GM12801 (cell line): Measurements from ENCODE around the gene XPO6.

Source experiments
- TF ChIP-seq, protein P1 (sequence below): IDR thresholded peaks from one replicate; pipeline ENCODE4 v1.5.1; 2011; ENCODE audit warnings: control low read depth; ENCODE audit not compliant: insufficient read length; ENCODE audit errors: extremely low read depth

Gene XPO6

DNA sequence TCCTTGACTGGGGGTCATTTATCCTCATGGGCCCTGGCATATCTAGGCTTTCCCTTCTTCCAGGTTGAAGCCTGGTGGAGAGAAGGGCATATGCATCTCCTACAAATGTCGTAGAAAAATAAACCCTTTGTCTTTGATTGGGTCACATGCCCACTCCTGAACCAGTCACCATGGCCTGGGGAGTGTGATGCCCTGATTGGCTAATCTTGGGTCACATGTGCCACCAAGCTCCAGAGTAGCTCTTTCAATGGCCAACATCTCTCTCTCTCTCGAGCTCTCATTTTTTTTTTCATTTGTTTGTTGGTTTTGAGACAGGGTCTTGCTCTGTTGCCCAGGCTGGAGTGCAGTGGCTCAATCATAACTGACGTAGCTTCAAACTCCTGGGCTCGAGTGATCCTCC is 5.6 kb upstream of the XPO6 start:
- TF ChIP-seq, protein P1, sequence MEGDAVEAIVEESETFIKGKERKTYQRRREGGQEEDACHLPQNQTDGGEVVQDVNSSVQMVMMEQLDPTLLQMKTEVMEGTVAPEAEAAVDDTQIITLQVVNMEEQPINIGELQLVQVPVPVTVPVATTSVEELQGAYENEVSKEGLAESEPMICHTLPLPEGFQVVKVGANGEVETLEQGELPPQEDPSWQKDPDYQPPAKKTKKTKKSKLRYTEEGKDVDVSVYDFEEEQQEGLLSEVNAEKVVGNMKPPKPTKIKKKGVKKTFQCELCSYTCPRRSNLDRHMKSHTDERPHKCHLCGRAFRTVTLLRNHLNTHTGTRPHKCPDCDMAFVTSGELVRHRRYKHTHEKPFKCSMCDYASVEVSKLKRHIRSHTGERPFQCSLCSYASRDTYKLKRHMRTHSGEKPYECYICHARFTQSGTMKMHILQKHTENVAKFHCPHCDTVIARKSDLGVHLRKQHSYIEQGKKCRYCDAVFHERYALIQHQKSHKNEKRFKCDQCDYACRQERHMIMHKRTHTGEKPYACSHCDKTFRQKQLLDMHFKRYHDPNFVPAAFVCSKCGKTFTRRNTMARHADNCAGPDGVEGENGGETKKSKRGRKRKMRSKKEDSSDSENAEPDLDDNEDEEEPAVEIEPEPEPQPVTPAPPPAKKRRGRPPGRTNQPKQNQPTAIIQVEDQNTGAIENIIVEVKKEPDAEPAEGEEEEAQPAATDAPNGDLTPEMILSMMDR = no peak

DNA sequence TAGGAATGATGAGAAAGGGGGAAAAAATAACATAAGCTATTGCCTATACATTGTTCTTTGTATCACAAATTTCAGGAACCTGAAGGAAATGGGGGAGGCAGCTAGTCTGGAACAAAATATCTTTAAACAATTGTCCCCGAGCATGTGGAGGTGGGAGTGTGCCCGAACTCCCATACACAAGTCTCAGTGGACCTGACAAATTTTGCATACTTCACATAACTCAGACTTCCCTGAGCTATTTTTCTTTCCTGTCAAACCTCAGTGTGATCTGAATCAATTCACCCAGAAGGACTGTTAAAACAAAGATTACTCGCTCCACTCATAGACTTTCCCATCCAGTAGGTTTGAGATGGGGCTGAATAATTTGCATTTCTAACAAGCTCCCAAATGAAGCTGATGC is 1.6 kb upstream of the XPO6 start:
- TF ChIP-seq, protein P1 = no peak

DNA sequence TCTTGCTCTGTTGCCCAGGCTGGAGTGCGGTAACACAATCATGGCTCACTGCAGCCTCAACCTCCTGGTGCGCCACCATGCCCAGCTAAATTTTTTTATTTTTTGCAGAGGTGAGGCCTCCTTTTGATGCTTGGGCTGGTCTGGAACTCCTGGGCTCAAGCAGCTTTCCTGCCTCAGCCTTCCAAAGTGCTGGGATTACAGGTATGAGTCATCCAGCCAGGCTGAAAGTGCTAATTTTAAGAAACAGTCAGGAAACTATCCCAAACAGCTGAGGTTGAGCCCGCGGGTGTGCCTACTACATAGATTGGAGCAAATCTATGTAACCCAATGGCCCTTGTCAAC is 738 bp upstream of the XPO6 start:
- TF ChIP-seq, protein P1 = no peak

DNA sequence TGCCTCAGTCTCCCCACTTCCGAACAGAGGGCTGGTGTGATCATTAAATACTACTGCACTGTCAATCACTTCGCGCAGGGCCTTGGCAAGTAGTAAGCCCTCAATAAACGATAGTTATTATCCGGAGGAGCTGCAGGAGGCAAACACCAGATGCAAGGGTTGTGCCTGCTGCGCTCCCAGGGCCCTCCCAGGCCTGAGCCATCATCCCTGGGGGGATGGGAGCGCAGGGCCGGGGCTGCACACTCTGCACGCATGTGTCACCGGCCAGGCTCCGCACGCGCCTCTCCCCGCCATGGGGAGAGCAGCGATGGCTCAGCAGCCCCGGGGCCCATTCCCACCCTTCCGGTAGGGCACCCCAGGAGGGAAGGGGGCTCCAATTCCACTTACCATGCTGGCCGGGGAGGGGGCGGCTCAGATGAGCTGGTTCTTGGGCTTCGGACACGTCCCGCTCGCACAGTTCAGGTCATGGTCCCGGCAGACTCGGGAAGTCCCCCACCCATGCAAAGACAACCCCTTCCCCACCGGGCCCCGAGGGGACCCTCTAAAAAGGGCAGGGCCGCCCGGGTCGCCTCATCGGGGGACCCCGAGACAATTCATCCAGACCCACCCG is 681 bp downstream of the XPO6 start:
- TF ChIP-seq, protein P1 = no peak

DNA sequence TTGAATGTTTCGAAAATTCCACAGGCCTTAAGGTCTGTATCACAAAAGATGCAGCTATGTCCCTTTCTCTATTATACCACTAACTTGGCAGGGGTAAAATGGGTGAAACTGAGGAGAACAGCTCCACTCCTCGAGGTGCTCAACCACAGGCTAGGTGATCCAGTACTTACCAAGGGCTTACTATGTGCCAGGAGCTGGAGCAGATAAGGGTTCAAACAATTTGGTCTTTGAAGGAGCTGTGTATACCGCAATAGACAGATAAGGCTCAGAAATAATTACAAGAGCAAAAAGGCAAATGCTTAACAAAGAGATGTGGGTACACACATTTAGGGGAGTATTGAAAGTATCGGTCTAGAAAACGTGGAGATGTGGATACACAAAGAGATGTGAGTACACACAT is 1.5 kb downstream of the XPO6 start:
- TF ChIP-seq, protein P1 = no peak

DNA sequence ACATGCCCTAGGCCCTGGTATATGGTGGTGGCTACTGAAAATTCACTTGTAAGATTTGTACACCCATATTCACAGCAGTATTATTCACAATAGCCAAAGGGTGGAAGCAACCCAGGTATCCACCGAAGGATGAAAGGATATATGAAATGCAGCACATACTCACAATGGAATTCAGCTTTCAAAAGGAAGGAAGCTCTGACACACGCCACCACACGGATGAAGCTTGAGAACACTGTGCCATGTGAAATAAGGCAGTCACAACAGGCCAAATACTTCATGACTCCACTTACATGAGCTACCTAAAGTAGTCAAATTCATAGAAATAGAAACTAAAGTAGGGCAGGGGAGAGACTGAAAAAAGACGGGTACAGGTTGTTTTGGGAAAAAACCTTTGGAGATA is 2.9 kb downstream of the XPO6 start:
- TF ChIP-seq, protein P1 = no peak

DNA sequence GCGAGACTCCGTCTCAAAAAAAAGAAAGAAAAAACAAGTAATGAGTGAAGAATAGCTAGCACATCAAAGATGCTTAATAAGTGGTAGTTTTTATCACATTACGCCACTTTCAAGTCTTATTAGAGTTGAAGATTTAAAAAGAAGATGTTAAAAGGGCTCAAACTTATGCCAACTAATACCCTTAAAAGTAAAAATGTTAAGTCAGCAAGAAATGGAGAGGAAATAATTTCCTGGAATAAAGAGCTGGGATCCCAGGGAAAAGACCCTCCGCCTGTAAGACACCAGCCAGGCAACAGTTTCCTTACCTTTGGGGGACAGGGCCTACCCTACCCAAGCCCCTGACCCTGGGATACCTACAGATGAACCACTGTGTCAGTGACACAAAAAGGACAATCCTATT is 3.6 kb downstream of the XPO6 start:
- TF ChIP-seq, protein P1 = no peak
